Adipose tissue (tissue), 3 donors: Measurements from ENCODE around the gene MS4A6E. TPM values are rescaled to one million over a fixed set of nuclear protein-coding genes. Genes with fewer than 3 reads are reported as not detected.
"Not testable (repeated sequence)": the region's sequence is repeated elsewhere in the genome, so short reads cannot be mapped to it uniquely, and the experiment has no call there.

Experiments used
- H3K27ac ChIP-seq: one replicate; pipeline ENCODE4 v1.5.1; 2013; ENCODE audit warnings: low read depth, low read length
- WGBS, 3 donors: extraction: QIAGEN DNeasy Blood & Tissue Kit; methylation state at CpG; one replicate each; pipeline ENCODE4 v1.1.7; 2013; 5-methylcytosine and 5-hydroxymethylcytosine counted together
- polyA plus RNA-seq, 3 donors: library from polyadenylated mRNA; stranded (reverse); fragments of 200-250 nt; gene quantifications; one replicate each; pipeline ENCODE4 v1.2.3, GENCODE V29; 2013
- donor health status: healthy with polysubstance abuse.
- donor health status: Bipolar disorder and iron deficiency.
- donor health status: healthy.

MS4A6E gene
- under 1 TPM in 2 of 3 donors, not detected in 1; 0.16 to 0.36 TPM for polyA plus RNA-seq

GRCh38 chr11:60326955-60327354 is at the start of gene MS4A6E:
Gene MS4A6E (plus strand): TSS chr11:60327255. CDS start chr11:60334896, 7,641 bp downstream.
- H3K27ac ChIP-seq = no peak within 1 kb of the TSS
- WGBS, 3 donors = 0 to 80% (median 29%) methylated on average over 1 of the region's 1 CpG

- WGBS, 3 donors = 48 to 79% (median 55%) methylated on average over 3 of the region's 3 CpGs
- no peak within 1 kb of the TSS for H3K27ac ChIP-seq
Observed at GRCh38 chr11:60280412-60280811, 46.6 kb upstream of the MS4A6E start, which contains the start of gene MS4A4A. Gene MS4A4A (plus strand): TSS chr11:60280666. CDS start chr11:60280676, 10 bp downstream.

GRCh38 chr11:60281485-60281884 is 45.6 kb upstream of the MS4A6E start:
- WGBS, 3 donors = 31 to 51% (median 41%) methylated on average over 2 of the region's 2 CpGs
- no peak overlapping the region for H3K27ac ChIP-seq

- no peak overlapping the region for H3K27ac ChIP-seq
- WGBS, 3 donors = 68 to 80% (median 76%) methylated on average over 2 of the region's 2 CpGs
Observed at GRCh38 chr11:60282286-60282685, 44.8 kb upstream of the MS4A6E start.

GRCh38 chr11:60285411-60286126 is 41.5 kb upstream of the MS4A6E start:
- whole genome bisulfite sequencing, 3 donors = 50 to 73% (median 56%) methylated on average over 7 of the region's 7 CpGs
- H3K27ac ChIP-seq = not testable (repeated sequence)

- H3K27ac ChIP-seq = no peak overlapping the region
- 78 to 92% (median 85%) methylated on average over 1 of the region's 1 CpG for WGBS, 3 donors
Observed at GRCh38 chr11:60288531-60288930, 38.5 kb upstream of the MS4A6E start.

- 48 to 77% (median 58%) methylated on average over 2 of the region's 2 CpGs for WGBS, 3 donors
- H3K27ac ChIP-seq = no peak overlapping the region
Observed at GRCh38 chr11:60292145-60292544, 34.9 kb upstream of the MS4A6E start.

- 54 to 88% (median 79%) methylated on average over 3 of the region's 3 CpGs for WGBS, 3 donors
- no peak overlapping the region for H3K27ac ChIP-seq
Observed at GRCh38 chr11:60301178-60301577, 25.9 kb upstream of the MS4A6E start.

GRCh38 chr11:60301884-60302283 is 25.2 kb upstream of the MS4A6E start:
- 79 to 88% (median 81%) methylated on average over 6 of the region's 6 CpGs for WGBS, 3 donors
- H3K27ac ChIP-seq = not testable (repeated sequence)

GRCh38 chr11:60303661-60304060 is 23.4 kb upstream of the MS4A6E start:
- WGBS, 3 donors = 81 to 87% (median 85%) methylated on average over 5 of the region's 5 CpGs

GRCh38 chr11:60305906-60306619 is 21.0 kb upstream of the MS4A6E start:
- WGBS, 3 donors = 68 to 82% (median 81%) methylated on average over 3 of the region's 3 CpGs

More at GRCh38 chr11:60303661-60304060, 23.4 kb upstream of the MS4A6E start:
- no peak overlapping the region for H3K27ac ChIP-seq

GRCh38 chr11:60307507-60308195 is 19.4 kb upstream of the MS4A6E start:
- WGBS, 3 donors = 85 to 88% (median 88%) methylated on average over 3 of the region's 3 CpGs

More at GRCh38 chr11:60305906-60306619, 21.0 kb upstream of the MS4A6E start:
- no peak overlapping the region for H3K27ac ChIP-seq

GRCh38 chr11:60310407-60310998 is 16.6 kb upstream of the MS4A6E start:
- H3K27ac ChIP-seq = no peak overlapping the region
- 46 to 52% (median 48%) methylated on average over 5 of the region's 5 CpGs for WGBS, 3 donors

More at GRCh38 chr11:60307507-60308195, 19.4 kb upstream of the MS4A6E start:
- H3K27ac ChIP-seq = no peak overlapping the region

- no peak overlapping the region for H3K27ac ChIP-seq
- 18 to 38% (median 36%) methylated on average over 2 of the region's 2 CpGs for WGBS, 3 donors
Observed at GRCh38 chr11:60314635-60315321, 12.3 kb upstream of the MS4A6E start.

GRCh38 chr11:60315871-60316270 is 11.2 kb upstream of the MS4A6E start:
- H3K27ac ChIP-seq = no peak overlapping the region

- WGBS, 3 donors = 53 to 67% (median 62%) methylated on average over 2 of the region's 2 CpGs
- no peak overlapping the region for H3K27ac ChIP-seq
Observed at GRCh38 chr11:60316317-60316716, 10.7 kb upstream of the MS4A6E start.

GRCh38 chr11:60318726-60319125 is 8.3 kb upstream of the MS4A6E start:
- WGBS, 3 donors = 65 to 74% (median 68%) methylated on average over 2 of the region's 2 CpGs
- no peak overlapping the region for H3K27ac ChIP-seq

GRCh38 chr11:60321051-60321450 is 6.0 kb upstream of the MS4A6E start:
- H3K27ac ChIP-seq = no peak overlapping the region
